Glutamatergic neuron (in vitro differentiated cells): ENCODE measurements around the gene VAMP7. TPM values are rescaled to one million over a fixed set of nuclear protein-coding genes. Genes with fewer than 3 reads are reported as not detected.
"Not testable (repeated sequence)": the region's sequence is repeated elsewhere in the genome, so short reads cannot be mapped to it uniquely, and the experiment has no call there.

ENCODE experiments used
- DNase-seq: peaks from one replicate; pipeline ENCODE4 v3.0.0; 2022
- H3K27ac Mint-ChIP-seq: one replicate; pipeline ENCODE4 v1.8.0; 2020; ENCODE audit warnings: mild to moderate bottlenecking, mixed read lengths, inconsistent platforms; ENCODE audit not compliant: unreplicated experiment
- H3K27me3 Mint-ChIP-seq: one replicate; pipeline ENCODE4 v1.8.0; 2020; ENCODE audit warnings: mild to moderate bottlenecking, moderate library complexity, mixed read lengths, inconsistent platforms; ENCODE audit not compliant: unreplicated experiment
- H3K36me3 Mint-ChIP-seq: one replicate; pipeline ENCODE4 v1.8.0; 2020; ENCODE audit warnings: mild to moderate bottlenecking, mixed read lengths, inconsistent platforms; ENCODE audit not compliant: unreplicated experiment
- H3K4me1 Mint-ChIP-seq: one replicate; pipeline ENCODE4 v1.8.0; 2020; ENCODE audit warnings: mild to moderate bottlenecking, low read depth, mixed read lengths, inconsistent platforms; ENCODE audit not compliant: unreplicated experiment
- H3K4me3 Mint-ChIP-seq: one replicate; pipeline ENCODE4 v1.8.0; 2020; ENCODE audit warnings: mild to moderate bottlenecking, mixed read lengths, inconsistent platforms; ENCODE audit not compliant: unreplicated experiment
- H3K9me3 Mint-ChIP-seq: one replicate; pipeline ENCODE4 v1.8.0; 2020; ENCODE audit warnings: mild to moderate bottlenecking, moderate library complexity, mixed read lengths, inconsistent platforms; ENCODE audit not compliant: unreplicated experiment
- total RNA-seq: library from RNA; stranded (reverse); fragmentation: NEBNext Ultra II Directional; extraction: Animal tissue kit (Norgen Biotek cat#: 25700); gene quantifications from one replicate; pipeline ENCODE4 v1.2.1, GENCODE V29; 2021; ENCODE audit not compliant: unreplicated experiment
- TF ChIP-seq, protein P1 (sequence below): fragments of 200-600 bp; sonication (generic); IDR thresholded peaks from one replicate; pipeline ENCODE4 v1.5.0; 2021; ENCODE audit not compliant: partially characterized antibody, unreplicated experiment

The VAMP7 gene
- total RNA-seq, 1 donor from 2014 or later = 19.5 TPM

DNA sequence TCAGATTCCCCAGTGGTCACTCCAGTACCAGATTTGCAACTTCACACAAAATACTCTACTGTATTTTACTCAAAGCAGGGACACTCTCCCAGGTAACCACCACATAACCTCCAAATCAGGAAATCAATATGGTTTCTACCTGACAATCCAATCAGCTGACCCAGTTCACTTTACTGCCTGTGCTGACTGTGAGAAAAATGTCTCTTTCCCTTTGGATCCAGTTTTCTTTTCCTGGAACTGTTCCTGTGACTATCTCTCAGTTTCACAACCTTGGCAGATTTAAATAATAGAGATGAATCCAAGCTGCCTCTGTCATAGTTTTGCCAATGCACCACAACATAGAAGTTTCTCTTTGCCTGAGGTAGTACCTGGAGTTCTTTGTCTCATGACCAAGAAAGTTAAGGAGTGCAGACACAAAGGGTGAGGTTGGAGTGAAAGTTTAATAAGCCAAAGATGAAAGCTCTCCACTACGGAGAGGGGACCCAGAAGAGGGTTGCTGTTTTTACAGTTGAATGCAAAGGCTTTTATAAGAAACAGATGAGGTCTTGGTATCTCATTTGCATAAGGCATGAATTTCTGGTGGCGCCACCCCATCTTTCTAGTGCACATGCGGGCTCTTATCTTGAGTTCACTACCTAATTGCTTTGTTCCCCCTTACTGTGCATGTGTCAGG is 86.6 kb downstream of the VAMP7 start:
- Mint-ChIP-seq H3K27ac (no peak overlapping the region), H3K4me3 (no peak overlapping the region), H3K4me1 (no peaks in the 10 kb centered on the region), H3K36me3 (peaks cover 7% of the 10 kb centered on the region), H3K27me3 (no peaks in the 10 kb centered on the region), H3K9me3 (peaks cover 13% of the 10 kb centered on the region)
- TF ChIP-seq, protein P1, sequence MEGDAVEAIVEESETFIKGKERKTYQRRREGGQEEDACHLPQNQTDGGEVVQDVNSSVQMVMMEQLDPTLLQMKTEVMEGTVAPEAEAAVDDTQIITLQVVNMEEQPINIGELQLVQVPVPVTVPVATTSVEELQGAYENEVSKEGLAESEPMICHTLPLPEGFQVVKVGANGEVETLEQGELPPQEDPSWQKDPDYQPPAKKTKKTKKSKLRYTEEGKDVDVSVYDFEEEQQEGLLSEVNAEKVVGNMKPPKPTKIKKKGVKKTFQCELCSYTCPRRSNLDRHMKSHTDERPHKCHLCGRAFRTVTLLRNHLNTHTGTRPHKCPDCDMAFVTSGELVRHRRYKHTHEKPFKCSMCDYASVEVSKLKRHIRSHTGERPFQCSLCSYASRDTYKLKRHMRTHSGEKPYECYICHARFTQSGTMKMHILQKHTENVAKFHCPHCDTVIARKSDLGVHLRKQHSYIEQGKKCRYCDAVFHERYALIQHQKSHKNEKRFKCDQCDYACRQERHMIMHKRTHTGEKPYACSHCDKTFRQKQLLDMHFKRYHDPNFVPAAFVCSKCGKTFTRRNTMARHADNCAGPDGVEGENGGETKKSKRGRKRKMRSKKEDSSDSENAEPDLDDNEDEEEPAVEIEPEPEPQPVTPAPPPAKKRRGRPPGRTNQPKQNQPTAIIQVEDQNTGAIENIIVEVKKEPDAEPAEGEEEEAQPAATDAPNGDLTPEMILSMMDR = no peak
- DNase-seq = no peak

DNA sequence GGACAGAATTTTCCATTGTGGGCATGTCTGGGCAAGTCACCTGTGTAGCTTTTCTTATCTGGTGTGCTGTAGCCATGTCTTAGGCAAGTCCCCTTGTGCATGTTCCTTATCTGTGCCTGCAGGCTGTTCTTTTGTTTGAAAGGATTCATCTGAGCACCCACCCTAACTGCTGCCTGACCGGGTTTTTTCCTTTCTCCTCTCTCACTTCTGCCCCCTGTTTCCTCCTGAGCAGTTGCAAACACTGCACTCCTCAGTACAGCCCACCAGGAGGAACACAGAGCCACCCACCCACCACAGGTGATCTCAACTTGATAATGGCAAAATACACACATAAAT is 87.1 kb downstream of the VAMP7 start:
- peaks cover 13% of the 10 kb centered on the region for H3K9me3 Mint-ChIP-seq
- no peak for DNase-seq
- no peak overlapping the region for H3K4me3 Mint-ChIP-seq
- TF ChIP-seq, protein P1 = no peak
- no peaks in the 10 kb centered on the region for H3K27me3 Mint-ChIP-seq
- H3K27ac Mint-ChIP-seq = no peak overlapping the region
- peaks cover 7% of the 10 kb centered on the region for H3K36me3 Mint-ChIP-seq
- no peaks in the 10 kb centered on the region for H3K4me1 Mint-ChIP-seq

DNA sequence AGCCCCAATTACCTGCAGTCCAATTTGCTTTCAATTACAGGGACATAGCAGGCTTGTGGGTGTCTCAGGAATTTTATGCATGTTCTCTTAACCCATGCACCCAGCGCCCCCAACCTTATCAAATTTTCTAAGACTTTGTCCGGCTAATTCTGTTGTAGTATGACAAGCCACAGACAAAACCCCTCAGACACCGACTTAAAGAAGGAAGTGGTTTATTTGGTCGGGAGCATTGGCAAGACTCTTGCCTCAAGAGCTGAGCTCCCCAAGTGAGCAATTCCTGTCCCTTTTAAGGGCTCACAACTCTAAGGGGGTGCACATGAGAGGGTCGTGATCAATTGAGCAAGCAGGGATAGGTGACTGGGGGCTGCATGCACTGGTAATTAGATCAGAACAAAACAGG is 87.6 kb downstream of the VAMP7 start:
- Mint-ChIP-seq H3K4me1 (no peaks in the 10 kb centered on the region), H3K27ac (no peak overlapping the region), H3K4me3 (no peak overlapping the region), H3K27me3 (no peaks in the 10 kb centered on the region), H3K36me3 (peaks cover 7% of the 10 kb centered on the region), H3K9me3 (peaks cover 9% of the 10 kb centered on the region)
- TF ChIP-seq, protein P1 = no peak
- no peak for DNase-seq

DNA sequence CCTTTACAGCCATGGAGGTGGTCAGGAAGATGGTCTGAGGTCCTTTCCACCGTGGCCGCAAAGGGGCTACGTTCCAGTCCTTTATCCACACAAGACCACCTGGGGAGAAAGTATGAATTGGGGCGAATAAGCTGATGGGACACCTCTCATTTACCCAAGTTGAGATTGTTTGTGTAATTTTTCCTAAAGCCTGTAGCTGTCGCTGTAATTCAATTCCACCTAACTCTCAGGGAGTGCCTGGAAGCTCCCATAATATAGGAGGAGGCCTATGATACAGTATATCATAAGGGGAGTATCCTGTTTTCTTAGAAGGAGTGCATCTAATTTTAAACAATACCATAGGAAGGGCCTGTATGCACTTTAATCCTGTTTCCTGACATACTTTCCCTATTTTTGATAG is 90.5 kb downstream of the VAMP7 start:
- not testable (repeated sequence) for H3K9me3 Mint-ChIP-seq, H3K4me3 Mint-ChIP-seq, H3K27me3 Mint-ChIP-seq, DNase-seq, H3K4me1 Mint-ChIP-seq, H3K27ac Mint-ChIP-seq
- peaks cover 12% of the 10 kb centered on the region for H3K36me3 Mint-ChIP-seq

DNA sequence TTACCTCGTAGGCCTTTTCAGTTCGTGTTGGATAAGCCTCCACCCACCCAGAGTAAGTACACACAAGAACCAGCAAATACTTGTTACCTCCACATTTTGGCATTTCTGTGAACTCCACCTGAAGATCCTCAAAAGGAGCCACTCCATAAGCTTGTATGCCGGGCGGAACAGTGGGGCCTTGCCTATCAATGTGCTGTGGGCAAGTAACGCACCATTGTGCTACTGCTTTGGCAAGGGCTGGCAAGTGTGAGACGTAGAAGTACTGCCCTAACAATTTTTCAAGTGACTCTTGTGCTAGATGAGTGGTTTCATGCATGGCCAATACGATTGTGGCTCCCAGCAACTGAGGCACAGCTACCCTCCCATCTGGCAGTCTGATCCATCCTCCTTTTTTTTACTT is 91.1 kb downstream of the VAMP7 start:
- not testable (repeated sequence) for H3K4me1 Mint-ChIP-seq, DNase-seq, H3K9me3 Mint-ChIP-seq, H3K27ac Mint-ChIP-seq, H3K4me3 Mint-ChIP-seq, H3K27me3 Mint-ChIP-seq
- peaks cover 12% of the 10 kb centered on the region for H3K36me3 Mint-ChIP-seq

DNA sequence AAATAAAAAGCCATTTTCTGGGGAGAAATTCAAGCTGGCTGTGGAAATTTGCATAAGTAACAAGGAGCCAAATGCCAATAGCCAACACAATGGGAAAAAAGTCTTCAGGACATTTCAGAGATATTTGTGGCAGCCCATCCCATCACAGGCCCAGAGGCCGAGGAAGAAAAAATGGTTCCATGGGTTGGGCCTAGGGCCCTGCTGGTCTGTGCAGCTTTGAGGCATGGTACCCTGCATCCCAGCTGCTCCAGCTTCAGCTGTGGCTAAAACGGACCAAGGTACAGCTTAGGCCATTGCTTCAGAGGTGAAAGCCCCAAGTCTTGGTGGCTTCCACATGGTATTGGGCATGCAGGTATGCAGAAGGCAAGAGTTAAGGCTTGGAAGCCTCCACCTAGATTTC is 102.2 kb downstream of the VAMP7 start:
- TF ChIP-seq, protein P1 = no peak
- no peak overlapping the region for H3K27ac Mint-ChIP-seq
- H3K4me1 Mint-ChIP-seq = no peaks in the 10 kb centered on the region
- H3K27me3 Mint-ChIP-seq = no peaks in the 10 kb centered on the region
- no peak overlapping the region for H3K4me3 Mint-ChIP-seq
- H3K36me3 Mint-ChIP-seq = peaks cover 7% of the 10 kb centered on the region
- H3K9me3 Mint-ChIP-seq = peaks cover 7% of the 10 kb centered on the region
- DNase-seq = no peak
